Measurements from ENCODE around the gene PCBP1.
A peak's percentile ranks its signal among the peaks of the same experiment; 100 is the strongest.

PCBP1 gene

GRCh38 chr2:70061317-70061716, 26.0 kb upstream of the PCBP1 start:
- no peak for TF ChIP-seq CTCF (IDR thresholded peaks at IDR 0.05; ENCODE audit: borderline replicate concordance, control extremely low read depth, extremely low read depth, insufficient read depth, missing control alignments)
- DNase-seq (ENCODE audit: low spot score), result no peak
- in situ Hi-C loops (cut with MboI; ENCODE audit: low sequenced_read_pairs, unreplicated experiment), result loop anchor here (10.0 kb wide), 1 partner anchor 147 kb away; the partner anchor contains the start of gene MXD1

- in situ Hi-C loops (cut with MboI; ENCODE audit: low sequenced_read_pairs, unreplicated experiment), result loop anchor here (10.0 kb wide), 1 partner anchor 147 kb away; the partner anchor contains the start of gene MXD1
Measured at GRCh38 chr2:70062270-70062669, 25.0 kb upstream of the PCBP1 start.

GRCh38 chr2:70068119-70068518, 19.2 kb upstream of the PCBP1 start:
- no peak for DNase-seq (ENCODE audit: low spot score)
- no peak for TF ChIP-seq CTCF (IDR thresholded peaks at IDR 0.05; ENCODE audit: borderline replicate concordance, control extremely low read depth, extremely low read depth, insufficient read depth, missing control alignments)
- in situ Hi-C loops (cut with MboI; ENCODE audit: low sequenced_read_pairs, unreplicated experiment), result loop anchor here (10.0 kb wide), 1 partner anchor 153 kb away; the partner anchor contains the start of gene MXD1

More at GRCh38 chr2:70062270-70062669, 25.0 kb upstream of the PCBP1 start:
- no peak for DNase-seq (ENCODE audit: low spot score)
- no peak for TF ChIP-seq CTCF (IDR thresholded peaks at IDR 0.05; ENCODE audit: borderline replicate concordance, control extremely low read depth, extremely low read depth, insufficient read depth, missing control alignments)

GRCh38 chr2:70069049-70069448, 18.2 kb upstream of the PCBP1 start:
- DNase-seq (ENCODE audit: low spot score), result peak; percentile 63
- in situ Hi-C loops (cut with MboI; ENCODE audit: low sequenced_read_pairs, unreplicated experiment), result loop anchor here (10.0 kb wide), 1 partner anchor 154 kb away; the partner anchor contains the start of gene MXD1
- TF ChIP-seq CTCF (IDR thresholded peaks at IDR 0.05; ENCODE audit: borderline replicate concordance, control extremely low read depth, extremely low read depth, insufficient read depth, missing control alignments), result no peak

- in situ Hi-C loops (cut with MboI; ENCODE audit: low sequenced_read_pairs, unreplicated experiment), result no loop called here
- peak; percentile 68 for TF ChIP-seq CTCF (IDR thresholded peaks at IDR 0.05; ENCODE audit: borderline replicate concordance, control extremely low read depth, extremely low read depth, insufficient read depth, missing control alignments)
- peak; percentile 86 for DNase-seq (ENCODE audit: low spot score)
Measured at GRCh38 chr2:70070542-70071268, 16.6 kb upstream of the PCBP1 start.

GRCh38 chr2:70073493-70073892, 13.8 kb upstream of the PCBP1 start:
- TF ChIP-seq CTCF (IDR thresholded peaks at IDR 0.05; ENCODE audit: borderline replicate concordance, control extremely low read depth, extremely low read depth, insufficient read depth, missing control alignments), result no peak
- in situ Hi-C loops (cut with MboI; ENCODE audit: low sequenced_read_pairs, unreplicated experiment), result no loop called here
- DNase-seq (ENCODE audit: low spot score), result no peak

Data from GM13976 (cell line).